ENCODE results near the gene GRIK3. TPM values are rescaled to one million over a fixed set of nuclear protein-coding genes. Genes with fewer than 3 reads are reported as not detected.
A peak's percentile ranks its signal among the peaks of the same experiment; 100 is the strongest.

GRIK3 gene
- total and polyA plus RNA-seq, 2 of the 8 experiments (the other 6 are each of a cell fraction or from before 2014, with no cell fraction given): 2.1 to 3.4 TPM

GRCh38 chr1:37053173-37053572 lies 18.9 kb upstream of the GRIK3 start:
- Histone ChIP-seq H4K8ac (ENCODE audit: extremely low read depth, insufficient read depth, low read length) (no peak overlapping the region), H3K27ac (ENCODE audit: low read depth, low read length) (no peak overlapping the region), H3K79me2 (ENCODE audit: control insufficient read depth in 1 of 2, insufficient read depth in 2 of 2, low read length in 2 of 2) (no peaks in the 10 kb centered on the region), H3K14ac (ENCODE audit: insufficient read length) (no peak overlapping the region), H3K4me1 (replicated peaks in 1 of 4; ENCODE audit: control insufficient read depth in 3 of 4, insufficient read depth in 4 of 4, low read length in 3 of 4) (peaks cover 0 to 4% (median 3%) of the 10 kb centered on the region in 4 experiments; a peak in 3 of 7 replicates), H3K23me2 (ENCODE audit: low read depth, low read length) (0 out of 2 replicates have a peak, but pooled peaks cover 3% of the 10 kb centered on the region), H2BK5ac (ENCODE audit: low read depth, low read length) (no peak overlapping the region), H2AFZ (ENCODE audit: low read length) (no peak overlapping the region), H3K4me3 (ENCODE audit: extremely low read depth in 1 of 4, insufficient read depth in 2 of 4, low read depth in 3 of 4, low read length in 4 of 4) (no peak overlapping the region), H2BK120ac (replicated peaks; ENCODE audit: low read depth, low read length) (no peak overlapping the region), H4K20me1 (replicated peaks in 1 of 2; ENCODE audit: control insufficient read depth in 1 of 2, insufficient read depth in 2 of 2, low read length in 2 of 2) (no peaks in the 10 kb centered on the region), H3K36me3 (ENCODE audit: control insufficient read depth in 2 of 4, insufficient read depth in 4 of 4, low read length in 3 of 4) (no peaks in the 10 kb centered on the region), H3K4ac (replicated peaks; ENCODE audit: insufficient read length, low read depth, low read length) (no peak overlapping the region), H3K23ac (ENCODE audit: insufficient read length) (no peak overlapping the region), H3K79me1 (ENCODE audit: low read depth, low read length) (no peaks in the 10 kb centered on the region), H2BK15ac (ENCODE audit: low read length) (peak overlapping the region; percentile 2; the same call in 1 of the 2 replicates), H2BK12ac (ENCODE audit: low read depth, low read length) (no peak overlapping the region; the same call in 1 of the 2 replicates), H3K27me3 (replicated peaks in 1 of 4; ENCODE audit: control insufficient read depth in 3 of 4, extremely low read depth in 1 of 4, insufficient read depth in 3 of 4, low read length in 3 of 4) (no peaks in the 10 kb centered on the region), H3K56ac (replicated peaks; ENCODE audit: insufficient read length, low read depth, low read length) (no peak overlapping the region), H2AK5ac (ENCODE audit: low read depth, low read length) (no peak overlapping the region), H3K9ac (replicated peaks in 1 of 4; ENCODE audit: extremely low read depth in 1 of 4, low read depth in 3 of 4, low read length in 3 of 4) (no peak overlapping the region), H4K91ac (replicated peaks; ENCODE audit: insufficient read length, low read length) (no peak overlapping the region), H2BK20ac (ENCODE audit: low read length) (no peak overlapping the region), H3K9me3 (ENCODE audit: insufficient read depth in 2 of 2, low read depth in 1 of 2, low read length in 1 of 2) (no peaks in the 10 kb centered on the region), H4K5ac (ENCODE audit: insufficient read length, low read depth, low read length) (no peak overlapping the region), H3K18ac (ENCODE audit: extremely low read depth, low read length) (no peak overlapping the region), H3K4me2 (ENCODE audit: insufficient read depth in 1 of 2, low read depth in 2 of 2, low read length in 2 of 2) (no peak overlapping the region)
- FAIRE-seq: no peak
- 81% methylated on average over 5 of the region's 5 CpGs; no CpG with 5 or more reads in 1 of the 2 experiments for WGBS, 2 experiments (ENCODE audit: extremely low coverage in 1 of 2, insufficient coverage in 1 of 2, insufficient read length in 1 of 2, insufficient replicate concordance in 2 of 2, low coverage in 1 of 2, low lambda C conversion rate in 2 of 2, missing lambda C conversion rate in 1 of 2)
- no peak for DNase-seq (ENCODE audit: low read depth in 1 of 2, low spot score in 2 of 2)
- ChIA-PET POLR2A (ENCODE audit: partially characterized antibody) (interaction anchor here (0.6 to 1.8 kb wide), 4 partner anchors 10 to 311 kb away, joined by 3 to 7 read pairs (median 3); no protein-coding TSS in a partner anchor), CTCF (ENCODE audit: partially characterized antibody) (interaction anchor here (1.5 kb wide), 1 partner anchor 10 kb away, joined by 3 read pairs; no protein-coding TSS in a partner anchor)
